Left lobe of liver (tissue), 2 donors: ENCODE results near the gene TNFRSF9. TPM values are rescaled to one million over a fixed set of nuclear protein-coding genes. Genes with fewer than 3 reads are reported as not detected.

ENCODE experiments used
- ATAC-seq: fragments of 200-7000 bp; cut with Tn5 transposase; one replicate; pipeline ENCODE4 v1.9.1; 2020; ENCODE audit warnings: mild to moderate bottlenecking, moderate library complexity
- DNase-seq: peaks from one replicate; pipeline ENCODE4 v3.0.0-alpha.2; 2020; ENCODE audit warnings: low spot score
- total RNA-seq: library from RNA; stranded (reverse); gene quantifications from one replicate; pipeline ENCODE4 v1.2.1, GENCODE V29; 2021
- donor health status: DM: no; HTN: no; CAD: no; lungs with moderate emphysema.
- donor health status: DM: no; HTN: yes; CAD: no.

The TNFRSF9 gene
- total RNA-seq, 1 donor from 2014 or later, result 0.03 TPM

DNA sequence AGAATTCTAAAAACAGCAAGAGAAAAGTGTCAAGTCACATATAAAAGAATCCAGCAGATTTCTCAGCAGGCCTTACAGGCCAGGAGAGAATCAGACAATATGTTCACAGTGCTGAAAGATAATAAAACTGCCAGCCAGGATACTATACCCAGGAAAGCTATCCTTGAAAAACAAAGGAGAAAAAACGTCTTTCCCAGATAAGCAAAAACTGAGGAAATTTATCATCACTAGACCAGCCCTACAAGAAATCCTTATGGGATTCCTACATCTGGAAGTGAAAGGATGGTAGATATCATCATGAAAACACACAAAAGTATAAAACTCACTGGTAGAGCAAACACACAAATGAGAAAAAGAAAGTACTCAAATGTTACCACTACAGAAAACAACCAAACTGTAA is 62.6 kb downstream of the TNFRSF9 start:
- DNase-seq, result no peak
- no peak for ATAC-seq

GRCh38 chr1:7873801-7874795 is 66.5 kb downstream of the TNFRSF9 start:
- ATAC-seq (no peak), DNase-seq (no peak)

DNA sequence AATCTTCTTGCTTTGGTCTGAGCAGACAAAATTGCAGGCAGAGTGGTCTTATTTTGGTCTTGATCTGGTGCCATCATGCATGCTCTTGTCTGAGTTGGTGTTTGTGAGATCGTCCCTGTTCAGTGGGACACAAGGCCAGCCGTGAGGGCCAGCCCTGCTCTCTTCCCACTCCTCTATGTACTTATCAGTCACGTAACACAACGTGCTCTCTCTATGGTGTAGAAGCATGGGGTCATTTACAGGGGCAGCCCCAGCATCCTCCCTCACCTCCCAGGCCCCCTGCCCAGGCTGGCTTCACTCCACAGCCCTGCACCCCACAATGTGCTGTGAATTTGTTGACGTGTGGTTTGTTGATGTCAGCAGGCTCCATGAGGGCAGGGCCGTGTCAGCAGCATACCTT is 69.5 kb downstream of the TNFRSF9 start:
- DNase-seq (no peak), ATAC-seq (no peak)

DNA sequence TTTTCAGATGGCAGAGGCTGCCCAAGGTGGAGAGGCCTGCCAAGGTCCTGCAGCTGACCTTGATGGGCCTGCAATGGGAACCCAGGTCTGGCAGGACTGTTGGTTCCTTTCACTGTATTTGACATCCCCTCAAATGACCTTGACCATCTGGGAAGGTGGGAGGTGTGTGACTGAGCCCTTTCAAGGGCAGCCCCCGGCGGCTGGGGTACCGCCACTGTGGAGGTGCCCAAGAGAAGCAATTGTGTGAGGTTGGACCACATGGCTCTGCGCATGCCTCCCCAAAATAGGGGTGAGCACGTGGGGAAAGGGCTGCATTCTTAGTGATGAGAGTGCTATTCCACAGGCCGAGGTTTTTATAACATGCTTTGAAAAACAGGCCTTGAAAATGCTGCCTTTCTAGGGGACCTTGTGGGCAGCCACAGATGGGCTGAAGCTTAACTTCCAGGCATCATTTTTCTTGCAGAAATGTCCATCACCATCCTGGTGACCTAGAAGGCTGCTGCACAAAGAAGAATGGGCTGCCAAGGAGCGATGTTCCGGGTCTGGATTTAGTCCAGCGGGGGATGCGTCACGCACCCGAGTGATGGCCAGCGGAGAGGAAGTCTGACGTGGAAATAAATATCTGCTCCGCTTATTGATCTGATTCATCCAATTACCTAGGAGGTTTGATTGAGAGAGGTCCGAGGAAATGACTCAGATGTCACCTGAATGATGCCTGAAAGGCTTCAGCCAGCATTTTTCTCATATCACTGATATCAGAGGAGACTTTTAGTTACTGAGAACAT is 71.3 kb downstream of the TNFRSF9 start:
- ATAC-seq (no peak), DNase-seq (no peak)

- ATAC-seq (no peak), DNase-seq (no peak)
Measured at GRCh38 chr1:7868070-7868780, 72.4 kb downstream of the TNFRSF9 start.

DNA sequence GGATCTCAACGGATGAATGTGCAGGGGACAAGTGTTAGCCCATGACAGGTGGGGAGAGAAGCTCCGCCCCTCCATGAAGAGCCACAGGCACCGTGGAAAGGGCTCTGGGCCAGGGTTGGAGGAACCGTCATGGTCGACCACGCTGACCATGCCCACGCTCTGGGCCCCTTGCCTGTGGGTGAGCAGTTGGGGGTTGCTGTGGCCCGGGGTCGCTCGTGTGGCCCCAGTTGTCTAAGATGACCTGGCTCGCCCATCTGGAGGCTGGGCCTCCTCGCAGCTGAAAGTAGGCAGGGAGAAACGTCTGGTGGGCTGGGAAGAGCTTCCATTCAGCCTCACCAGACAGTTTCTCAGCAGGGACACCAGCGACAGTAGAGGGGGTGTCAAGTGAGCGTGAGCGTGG is 74.7 kb downstream of the TNFRSF9 start:
- ATAC-seq (no peak), DNase-seq (no peak)

Other genes with a start within 250 kb of the TNFRSF9 start
- gene VAMP3, start 169.5 kb downstream of the TNFRSF9 start, total RNA-seq, result 31.8 TPM
- gene PER3, start 156.5 kb downstream of the TNFRSF9 start, total RNA-seq, result 24.3 TPM
- not detected for gene UTS2, start 87.8 kb downstream of the TNFRSF9 start, total RNA-seq
- gene PARK7, start 20.9 kb upstream of the TNFRSF9 start, total RNA-seq, result 198 TPM
- 316 TPM for gene ERRFI1, start 85.5 kb upstream of the TNFRSF9 start, total RNA-seq